Activated gamma-delta T cell (primary cell): ENCODE measurements around the gene NDUFA5.

Experiments used
- DNase-seq: peaks from one replicate; lab custom pipeline; 2025; lab: John Stamatoyannopoulos, UW
- total RNA-seq, 2 donors: gene quantifications; one replicate each; lab custom pipeline; 2026; lab: John Stamatoyannopoulos, UW

NDUFA5 gene
- total RNA-seq, result 66.1 to 71.1 reads per million in 2 donors

DNA sequence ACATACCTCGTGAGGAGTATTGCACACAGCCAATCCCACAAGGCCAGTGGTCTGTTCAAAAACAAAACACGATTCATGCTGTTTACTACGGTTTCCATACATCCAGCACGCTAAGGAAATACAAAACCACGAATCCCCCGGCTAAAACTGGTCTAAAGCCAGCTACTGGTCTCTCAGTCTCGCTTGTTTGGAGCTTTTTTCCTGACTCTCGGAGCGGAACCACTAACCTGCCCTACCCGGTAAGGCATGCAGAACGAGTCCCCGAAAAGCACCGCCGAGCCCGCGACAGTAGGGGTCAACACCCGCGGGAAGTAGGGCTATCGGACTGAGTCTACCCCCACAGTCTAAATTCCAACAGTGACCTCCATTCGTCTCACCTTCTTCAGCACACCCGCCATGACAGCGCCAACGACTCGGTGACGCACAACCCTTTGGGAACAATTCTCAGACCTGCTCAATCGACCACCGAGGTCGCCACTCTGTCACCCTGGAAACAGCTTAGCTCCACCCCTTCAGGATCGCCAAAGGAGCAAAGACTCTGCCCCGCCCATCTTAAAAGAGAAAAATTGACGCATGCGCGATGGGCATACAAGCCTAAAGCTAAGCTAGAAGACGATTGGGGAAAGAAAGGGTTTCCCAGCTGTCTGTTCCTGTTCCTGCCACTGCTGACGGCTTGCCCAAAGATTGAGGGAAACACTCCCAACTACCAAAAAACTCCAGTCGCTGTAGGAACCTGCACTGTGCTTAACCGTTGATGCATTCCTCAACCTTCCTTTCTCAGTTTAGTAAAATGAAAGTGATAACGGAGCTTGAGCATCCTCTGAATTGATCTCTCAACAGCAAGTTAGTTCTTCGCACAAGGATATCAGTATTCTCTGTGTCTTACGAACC lies at the start of gene NDUFA5:
Gene NDUFA5 (minus strand): TSS at position 421 of the 891 bp plus-strand sequence. CDS start 23 bp downstream, at position 398.
- DNase-seq, result peak; percentile 26

- no peak for DNase-seq
These were observed 47.1 kb upstream of the NDUFA5 start for GRCh38 chr7:123604739-123605138.

- DNase-seq, result no peak
These were observed 45.0 kb upstream of the NDUFA5 start for GRCh38 chr7:123602648-123603047.

- DNase-seq, result no peak
These were observed 43.9 kb upstream of the NDUFA5 start, which contains the start of gene ASB15 for GRCh38 chr7:123601530-123601929. Gene ASB15 (plus strand): TSS chr7:123601821. CDS start chr7:123614503, 12,682 bp downstream.

- DNase-seq, result no peak
These were observed 43.3 kb upstream of the NDUFA5 start for GRCh38 chr7:123600876-123601275.

GRCh38 chr7:123599766-123600165 lies 42.1 kb upstream of the NDUFA5 start:
- no peak for DNase-seq

DNA sequence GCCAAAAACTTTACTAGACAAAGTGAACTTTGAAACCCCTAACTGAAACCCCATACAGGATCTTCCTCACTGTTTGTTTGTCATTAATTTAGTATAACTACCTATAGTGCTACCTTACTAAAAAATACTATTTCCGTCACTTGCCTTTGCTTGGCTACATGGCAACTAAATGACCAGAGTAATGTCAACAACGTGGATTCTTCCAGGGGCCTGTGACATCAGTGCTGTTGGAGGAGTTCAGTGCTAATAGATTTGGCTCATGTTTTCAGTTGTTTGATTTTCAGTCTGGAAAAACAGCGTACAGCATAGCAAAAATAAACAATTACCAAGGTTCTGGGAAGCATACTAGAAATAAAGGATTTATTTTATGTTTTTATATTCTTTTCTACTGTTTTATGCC lies 41.0 kb upstream of the NDUFA5 start:
- no peak for DNase-seq

- DNase-seq, result no peak
These were observed 37.2 kb upstream of the NDUFA5 start for GRCh38 chr7:123594813-123595241.

GRCh38 chr7:123588376-123588775 lies 30.8 kb upstream of the NDUFA5 start:
- no peak for DNase-seq

DNA sequence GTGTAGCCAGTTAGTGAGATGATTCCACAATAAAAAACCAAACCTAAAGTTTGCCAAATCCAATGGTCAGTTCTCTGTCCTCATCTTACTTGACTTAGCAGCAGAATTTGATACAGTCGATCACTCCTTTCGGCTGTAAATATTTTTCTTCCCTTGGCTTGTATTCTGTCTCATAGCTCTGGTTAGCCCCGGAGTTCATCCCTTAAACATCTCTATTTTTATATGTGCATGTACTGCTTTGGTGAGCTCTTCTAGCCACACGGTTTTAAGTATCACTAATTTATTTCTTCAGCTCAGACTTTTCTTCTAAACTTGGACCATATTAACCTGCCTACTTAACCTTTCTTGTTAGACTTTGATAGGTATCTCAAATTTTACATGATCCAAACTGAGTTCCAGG lies 26.2 kb upstream of the NDUFA5 start:
- no peak for DNase-seq

DNA sequence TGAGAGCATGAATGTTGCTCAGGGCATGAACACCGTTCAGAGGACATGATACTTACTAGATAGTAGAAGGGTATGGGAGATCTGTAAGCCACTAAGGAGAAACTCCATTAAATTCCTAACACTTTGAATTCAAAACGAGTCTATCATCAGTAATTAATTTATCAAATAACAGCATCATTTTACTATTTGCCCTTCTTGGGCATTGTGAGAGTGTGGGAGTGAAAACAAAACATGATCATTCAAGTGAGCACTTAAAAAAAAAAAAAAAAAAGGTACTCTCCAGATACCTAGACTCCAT lies 23.5 kb upstream of the NDUFA5 start:
- no peak for DNase-seq

DNA sequence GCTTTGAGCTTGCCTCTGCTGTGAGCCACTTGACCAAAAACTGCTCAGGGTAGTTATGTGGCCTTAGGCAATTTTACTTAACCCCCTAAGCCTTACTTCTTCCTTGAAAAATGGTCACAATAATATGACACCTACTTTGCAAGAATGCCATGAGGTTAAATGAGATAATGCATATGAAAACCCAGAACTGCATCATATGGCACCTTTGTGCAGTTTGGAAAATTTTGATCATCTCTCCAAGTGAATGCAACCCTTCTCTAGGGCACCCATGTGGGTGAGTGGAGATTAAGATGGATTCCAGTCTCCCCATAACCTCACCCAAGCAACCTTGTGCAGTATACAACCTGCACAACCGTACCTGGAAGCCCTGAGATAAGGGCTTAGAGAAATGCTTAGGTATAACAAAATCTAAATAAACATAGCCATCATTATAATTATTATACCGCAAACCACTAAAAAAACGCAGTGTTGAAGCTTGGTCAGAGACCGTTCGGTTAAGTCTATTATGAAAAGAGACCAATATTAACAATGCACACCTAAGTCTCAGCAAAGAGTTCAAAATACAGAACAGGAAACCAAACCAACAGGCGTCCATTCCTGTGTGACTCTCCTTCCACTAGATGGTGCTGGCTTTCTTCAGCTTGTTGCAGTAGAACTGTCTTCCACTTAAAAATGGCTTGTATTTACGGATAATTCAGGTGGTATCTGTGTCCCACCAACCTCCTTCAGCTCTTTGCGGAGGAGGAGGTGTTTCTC lies 23.0 kb upstream of the NDUFA5 start:
- DNase-seq, result no peak

GRCh38 chr7:123579416-123579815 lies 21.8 kb upstream of the NDUFA5 start:
- DNase-seq, result no peak

GRCh38 chr7:123573896-123574467 lies 16.4 kb upstream of the NDUFA5 start:
- DNase-seq, result no peak

GRCh38 chr7:123573341-123573740 lies 15.7 kb upstream of the NDUFA5 start:
- DNase-seq, result no peak

DNA sequence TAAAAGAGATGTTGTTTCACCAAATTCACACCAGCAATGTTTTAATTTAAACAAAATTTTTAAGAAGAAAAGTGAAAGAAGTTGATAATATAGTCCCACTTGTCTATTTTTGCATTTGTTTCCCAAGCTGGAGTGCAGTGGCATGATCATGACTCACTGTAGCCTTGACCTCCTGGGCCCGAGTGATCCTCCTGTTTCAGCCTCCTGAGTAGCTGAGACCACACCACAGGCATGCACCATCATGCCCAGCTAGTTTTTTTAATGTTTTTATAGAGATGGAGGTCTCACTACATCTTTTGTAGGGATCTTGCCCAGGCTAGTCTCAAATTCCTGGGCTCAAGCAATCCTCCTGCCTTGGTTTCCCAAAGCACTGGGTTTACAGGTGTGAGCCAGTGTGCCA lies 14.1 kb upstream of the NDUFA5 start:
- DNase-seq, result no peak

- no peak for DNase-seq
These were observed 13.6 kb upstream of the NDUFA5 start for GRCh38 chr7:123571187-123571586.

- DNase-seq, result no peak
These were observed 13.0 kb upstream of the NDUFA5 start for GRCh38 chr7:123570390-123571182.

GRCh38 chr7:123569352-123570010 lies 11.9 kb upstream of the NDUFA5 start:
- no peak for DNase-seq

GRCh38 chr7:123562121-123562520 lies 4.5 kb upstream of the NDUFA5 start:
- DNase-seq, result no peak

- no peak for DNase-seq
These were observed 764 bp upstream of the NDUFA5 start for GRCh38 chr7:123558289-123558874.
